Neuron (in vitro differentiated cells): ENCODE results near the gene UCKL1.
"Not testable (repeated sequence)": the region's sequence is repeated elsewhere in the genome, so short reads cannot be mapped to it uniquely, and the experiment has no call there.

Experiments
- H2AFZ ChIP-seq: one replicate; pipeline ENCODE4 v1.6.1; 2013; ENCODE audit warnings: low read depth, mild to moderate bottlenecking, inconsistent platforms, low read length, moderate library complexity
- H3K27me3 ChIP-seq: one replicate; pipeline ENCODE4 v1.6.1; 2013; ENCODE audit warnings: low read length; ENCODE audit not compliant: insufficient read depth
- H3K36me3 ChIP-seq: one replicate; pipeline ENCODE4 v1.6.1; 2013; ENCODE audit warnings: low read length; ENCODE audit not compliant: insufficient read depth
- H3K4me1 ChIP-seq: one replicate; pipeline ENCODE4 v1.6.1; 2013; ENCODE audit warnings: low read length; ENCODE audit not compliant: insufficient read depth
- H3K4me3 ChIP-seq: 2 replicates; pipeline ENCODE4 v1.5.1; 2013; ENCODE audit warnings: mild to moderate bottlenecking, low read length, moderate library complexity
- H3K9me3 ChIP-seq: one replicate; pipeline ENCODE4 v1.6.1; 2013; ENCODE audit warnings: low read length

Gene UCKL1

DNA sequence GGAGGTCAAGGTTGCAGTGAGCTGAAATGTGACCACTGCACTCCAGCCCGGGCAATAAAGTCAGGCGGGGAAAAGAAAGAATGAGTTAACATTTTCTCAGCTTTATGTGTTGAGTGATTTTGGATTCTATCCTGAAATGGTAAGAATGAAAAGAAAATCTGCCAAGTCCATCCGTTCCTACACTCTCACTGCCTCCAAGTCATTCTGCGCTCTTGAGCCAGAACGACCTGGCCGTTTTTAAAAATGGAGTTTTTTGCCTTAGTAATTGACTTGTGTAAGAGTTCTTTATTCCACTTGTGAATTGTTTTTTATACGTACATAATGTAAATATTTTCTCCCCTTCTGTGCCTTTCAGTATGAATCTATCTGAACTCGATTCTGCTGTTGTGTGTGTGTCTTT lies 32.6 kb downstream of the UCKL1 start:
- H3K4me1 ChIP-seq, result no peaks in the 10 kb centered on the region

DNA sequence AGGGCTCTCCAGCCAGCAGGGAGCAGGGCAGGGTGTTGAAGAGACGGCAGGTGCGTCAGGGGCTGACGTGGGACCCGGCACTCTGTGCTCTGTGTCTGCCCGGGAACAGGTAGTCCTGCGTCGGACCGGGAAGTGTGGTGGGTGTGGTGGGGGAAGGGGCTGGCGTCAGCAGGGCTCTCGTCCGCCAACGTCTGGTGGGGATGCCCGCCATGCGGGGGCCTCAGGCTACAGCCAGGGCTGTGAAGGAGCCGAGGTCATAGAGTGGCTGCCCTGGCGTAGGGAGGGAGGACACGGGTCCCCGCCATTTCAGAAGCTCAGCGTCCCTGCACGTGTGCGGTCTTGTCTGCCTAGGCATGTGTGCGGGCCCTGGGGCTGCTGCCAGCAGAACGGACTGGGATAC lies 36.0 kb downstream of the UCKL1 start:
- Histone ChIP-seq H3K36me3 (peaks cover 10% of the 10 kb centered on the region), H3K27me3 (no peaks in the 10 kb centered on the region), H2AFZ (no peak overlapping the region), H3K4me1 (no peaks in the 10 kb centered on the region), H3K9me3 (peaks cover 2% of the 10 kb centered on the region), H3K4me3 (no peak overlapping the region)

More for the DNA sequence above, 32.6 kb downstream of the UCKL1 start:
- Histone ChIP-seq H2AFZ (no peak overlapping the region), H3K27me3 (no peaks in the 10 kb centered on the region), H3K9me3 (no peaks in the 10 kb centered on the region), H3K36me3 (peaks cover 29% of the 10 kb centered on the region), H3K4me3 (no peak overlapping the region)

GRCh38 chr20:63919130-63919529 lies 37.1 kb downstream of the UCKL1 start:
- Histone ChIP-seq H2AFZ (no peak overlapping the region), H3K36me3 (peaks cover 10% of the 10 kb centered on the region), H3K4me1 (peaks cover 3% of the 10 kb centered on the region), H3K4me3 (no peak overlapping the region), H3K27me3 (no peaks in the 10 kb centered on the region), H3K9me3 (peaks cover 2% of the 10 kb centered on the region)

- peaks cover 10% of the 10 kb centered on the region for H3K36me3 ChIP-seq
- H3K4me1 ChIP-seq, result peaks cover 3% of the 10 kb centered on the region
- H2AFZ ChIP-seq, result no peak overlapping the region
- H3K4me3 ChIP-seq, result no peak overlapping the region
- H3K27me3 ChIP-seq, result no peaks in the 10 kb centered on the region
- H3K9me3 ChIP-seq, result peaks cover 2% of the 10 kb centered on the region
Observed at GRCh38 chr20:63917811-63918210, 38.4 kb downstream of the UCKL1 start.

GRCh38 chr20:63916371-63916939 lies 39.8 kb downstream of the UCKL1 start:
- not testable (repeated sequence) for H3K27me3 ChIP-seq, H3K4me1 ChIP-seq, H2AFZ ChIP-seq, H3K4me3 ChIP-seq, H3K9me3 ChIP-seq
- peaks cover 10% of the 10 kb centered on the region for H3K36me3 ChIP-seq

GRCh38 chr20:63915471-63915870 lies 40.7 kb downstream of the UCKL1 start:
- peaks cover 3% of the 10 kb centered on the region for H3K4me1 ChIP-seq
- peaks cover 2% of the 10 kb centered on the region for H3K9me3 ChIP-seq
- no peak overlapping the region for H2AFZ ChIP-seq
- peaks cover 10% of the 10 kb centered on the region for H3K36me3 ChIP-seq
- no peaks in the 10 kb centered on the region for H3K27me3 ChIP-seq
- H3K4me3 ChIP-seq, result no peak overlapping the region

- Histone ChIP-seq H3K9me3 (peaks cover 5% of the 10 kb centered on the region), H3K4me1 (peaks cover 3% of the 10 kb centered on the region), H3K4me3 (no peak overlapping the region), H3K27me3 (no peaks in the 10 kb centered on the region), H3K36me3 (peaks cover 5% of the 10 kb centered on the region), H2AFZ (no peak overlapping the region)
Observed at GRCh38 chr20:63913768-63914167, 42.4 kb downstream of the UCKL1 start.

- Histone ChIP-seq H3K27me3 (no peaks in the 10 kb centered on the region), H3K36me3 (peaks cover 3% of the 10 kb centered on the region), H2AFZ (no peak overlapping the region), H3K9me3 (peaks cover 5% of the 10 kb centered on the region), H3K4me1 (peaks cover 3% of the 10 kb centered on the region), H3K4me3 (no peak overlapping the region)
Observed at GRCh38 chr20:63911176-63911575, 45.0 kb downstream of the UCKL1 start.

GRCh38 chr20:63908008-63908682 lies 48.1 kb downstream of the UCKL1 start:
- Histone ChIP-seq H3K36me3 (peaks cover 3% of the 10 kb centered on the region), H3K4me1 (no peaks in the 10 kb centered on the region), H3K9me3 (peaks cover 3% of the 10 kb centered on the region), H3K4me3 (no peak overlapping the region), H2AFZ (no peak overlapping the region), H3K27me3 (no peaks in the 10 kb centered on the region)

DNA sequence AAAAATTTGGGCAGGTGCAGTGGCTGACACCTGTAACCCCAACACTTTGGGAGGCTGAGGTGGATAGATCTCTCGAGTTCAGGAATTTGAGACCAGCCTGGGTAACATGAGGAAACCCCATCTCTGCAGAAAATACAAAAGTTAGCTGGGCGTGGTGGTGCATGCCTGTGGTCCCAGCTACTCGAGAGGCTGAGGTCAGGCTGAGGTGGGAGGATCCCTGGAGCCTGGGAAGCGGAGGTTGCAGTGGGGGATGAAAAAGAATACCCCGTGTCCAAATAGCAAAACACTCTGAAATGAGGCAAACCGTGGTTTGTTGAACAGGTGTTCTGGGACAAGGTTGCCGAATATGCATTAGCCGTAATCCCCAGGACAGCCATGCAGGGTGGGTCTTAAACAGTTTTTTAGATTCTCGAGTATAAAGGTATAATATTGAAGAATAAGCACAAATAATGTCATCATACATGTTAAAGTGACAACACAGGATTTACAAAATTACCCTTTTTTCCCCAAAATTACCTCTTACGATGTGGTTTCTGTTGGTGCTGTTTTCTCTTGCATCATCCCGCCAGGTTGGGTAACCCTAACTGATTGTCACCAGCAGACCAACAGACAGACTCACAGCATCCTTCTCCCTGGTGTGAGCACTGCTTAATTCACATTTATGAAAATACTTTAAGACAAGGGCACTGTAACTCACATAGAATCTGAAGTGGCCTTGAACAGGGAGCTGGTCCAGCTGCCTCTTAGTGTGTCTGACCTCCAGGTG lies 52.2 kb downstream of the UCKL1 start:
- no peaks in the 10 kb centered on the region for H3K9me3 ChIP-seq

DNA sequence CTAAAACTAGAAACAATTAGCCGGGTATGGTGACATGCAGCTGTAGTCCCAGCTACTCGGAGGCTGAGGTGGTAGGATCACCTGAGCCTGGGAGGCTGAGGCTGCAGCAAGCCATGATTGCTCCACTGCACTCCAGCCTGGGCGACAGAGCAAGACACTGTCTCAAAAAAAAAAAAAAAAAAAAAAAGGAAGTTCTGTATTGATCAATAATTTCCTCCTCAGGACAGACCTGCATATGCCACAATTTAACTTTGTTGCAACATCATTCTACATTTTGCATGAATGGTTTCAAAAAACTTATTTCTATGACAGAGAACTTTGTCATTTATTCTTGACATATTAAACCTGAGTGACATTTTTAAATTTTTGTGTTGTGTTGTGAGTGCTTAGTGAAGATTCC lies 55.8 kb downstream of the UCKL1 start:
- H3K4me1 ChIP-seq, result peaks cover 10% of the 10 kb centered on the region
- no peak overlapping the region for H3K4me3 ChIP-seq
- peaks cover 4% of the 10 kb centered on the region for H3K36me3 ChIP-seq
- H3K27me3 ChIP-seq, result no peaks in the 10 kb centered on the region
- no peak overlapping the region for H2AFZ ChIP-seq
- H3K9me3 ChIP-seq, result no peaks in the 10 kb centered on the region

More for the DNA sequence above, 52.2 kb downstream of the UCKL1 start:
- no peaks in the 10 kb centered on the region for H3K27me3 ChIP-seq
- no peak overlapping the region for H3K4me3 ChIP-seq
- no peaks in the 10 kb centered on the region for H3K4me1 ChIP-seq
- H2AFZ ChIP-seq, result no peak overlapping the region
- no peaks in the 10 kb centered on the region for H3K36me3 ChIP-seq

GRCh38 chr20:63898882-63899558 lies 57.2 kb downstream of the UCKL1 start:
- no peaks in the 10 kb centered on the region for H3K9me3 ChIP-seq
- peaks cover 4% of the 10 kb centered on the region for H3K36me3 ChIP-seq
- peaks cover 12% of the 10 kb centered on the region for H3K4me1 ChIP-seq
- no peak overlapping the region for H2AFZ ChIP-seq
- no peak overlapping the region for H3K4me3 ChIP-seq
- H3K27me3 ChIP-seq, result no peaks in the 10 kb centered on the region

DNA sequence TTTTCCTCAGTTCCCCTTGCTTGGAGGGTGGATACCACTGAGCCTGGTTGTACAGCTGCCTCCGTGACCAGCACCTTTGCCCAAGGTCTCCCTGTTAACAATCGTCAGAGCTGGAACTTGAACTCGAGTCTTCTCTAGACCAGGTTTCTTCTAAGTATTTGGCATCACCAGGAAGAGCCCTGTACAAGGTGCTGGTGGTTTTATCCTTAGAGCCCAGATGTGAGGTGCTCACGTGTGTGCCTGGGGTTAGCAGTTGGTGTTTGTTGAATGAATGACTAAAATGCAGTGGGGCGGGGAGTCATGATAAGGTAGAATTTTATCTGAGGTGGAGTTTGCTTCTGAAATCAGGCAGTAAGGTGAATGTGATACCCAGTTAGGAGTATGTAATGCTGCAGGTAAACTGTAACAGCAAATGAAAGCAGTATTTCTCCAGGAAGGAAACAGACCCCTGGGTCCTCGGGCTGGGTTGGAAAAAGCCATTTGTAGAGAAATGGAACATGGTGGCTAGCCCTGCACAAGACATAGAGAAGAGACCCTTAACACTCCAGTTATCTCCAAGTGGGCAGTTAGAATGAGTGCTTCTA lies 58.1 kb downstream of the UCKL1 start:
- Histone ChIP-seq H2AFZ (no peak overlapping the region), H3K27me3 (no peaks in the 10 kb centered on the region), H3K4me1 (peaks cover 13% of the 10 kb centered on the region), H3K9me3 (no peaks in the 10 kb centered on the region), H3K36me3 (peaks cover 4% of the 10 kb centered on the region), H3K4me3 (no peak overlapping the region)
